BJ (cell line): ENCODE data around the gene NME3. TPM values are rescaled to one million over a fixed set of nuclear protein-coding genes. Genes with fewer than 3 reads are reported as not detected.

ENCODE experiments used
- CTCF ChIA-PET: fragments of 350-600 bp; formaldehyde crosslinking; extraction: SDS; loops from one replicate; lab custom pipeline; 2021; ENCODE audit warnings: antibody characterized with exemption, inconsistent platforms; lab: Yijun Ruan, JAX
- POLR2A ChIA-PET: fragments of 300-600 bp; sonication (Branson Sonifier 250); formaldehyde crosslinking; extraction: SDS; loops from one replicate; lab custom pipeline; 2021; ENCODE audit warnings: antibody characterized with exemption; lab: Charles Lee
- DNase-seq: peaks from one replicate; pipeline ENCODE4 v3.0.0-alpha.2; 2011; ENCODE audit warnings: low read depth
- H3K27me3 ChIP-seq: 2 replicates; pipeline ENCODE4 v1.6.0; 2011; ENCODE audit warnings: low read length; ENCODE audit not compliant: control insufficient read depth, insufficient read depth
- H3K36me3 ChIP-seq: 2 replicates; pipeline ENCODE4 v1.5.1; 2011; ENCODE audit warnings: low read length; ENCODE audit not compliant: control insufficient read depth, insufficient read depth
- H3K4me3 ChIP-seq: 2 replicates; pipeline ENCODE4 v1.5.1; 2011; ENCODE audit warnings: low read depth, mild to moderate bottlenecking, control low read depth, low read length
- CTCF ChIP-seq: IDR thresholded peaks from 2 replicates; pipeline ENCODE4 v1.5.1; 2011; ENCODE audit warnings: low read depth, mild to moderate bottlenecking, control low read depth, inconsistent platforms, low read length, moderate library complexity; ENCODE audit not compliant: insufficient read depth
- polyA plus RNA-seq: library from polyadenylated mRNA; depleted of rRNA; stranded (reverse); fragments of >200 nt; gene quantifications from 2 replicates; pipeline ENCODE4 v1.2.3, GENCODE V29; 2011

NME3 gene
- polyA plus RNA-seq, 1 experiment, result 34.3 TPM

GRCh38 chr16:1752853-1753252, 18.5 kb downstream of the NME3 start:
- ChIA-PET POLR2A (no interaction called here), CTCF (interaction anchor here (1.0 to 1.3 kb wide), 2 partner anchors 10 to 21 kb away, joined by 3 read pairs; no protein-coding TSS in a partner anchor)
- H3K4me3 ChIP-seq, result no peak overlapping the region
- H3K27me3 ChIP-seq, result no peaks in the 10 kb centered on the region
- TF ChIP-seq CTCF, result no peak
- no peak for DNase-seq
- peaks cover 32% of the 10 kb centered on the region for H3K36me3 ChIP-seq

GRCh38 chr16:1751946-1752345, 19.4 kb downstream of the NME3 start:
- TF ChIP-seq CTCF, result no peak
- Histone ChIP-seq H3K4me3 (no peak overlapping the region), H3K36me3 (peaks cover 34% of the 10 kb centered on the region), H3K27me3 (no peaks in the 10 kb centered on the region)
- ChIA-PET POLR2A (no interaction called here), CTCF (interaction anchor here (1.0 to 1.3 kb wide), 2 partner anchors 22 to 46 kb away, joined by 3 read pairs; partner anchors contain the start of gene MAPK8IP3)
- no peak for DNase-seq

GRCh38 chr16:1749152-1750117, 21.9 kb downstream of the NME3 start:
- CTCF ChIA-PET, result interaction anchor here (0.6 to 1.0 kb wide), 2 partner anchors 15 to 52 kb away, joined by 4 read pairs; no protein-coding TSS in a partner anchor
- DNase-seq, result no peak
- POLR2A ChIA-PET, result no interaction called here
- Histone ChIP-seq H3K4me3 (no peak overlapping the region), H3K27me3 (no peaks in the 10 kb centered on the region), H3K36me3 (peaks cover 32% of the 10 kb centered on the region)
- no peak for TF ChIP-seq CTCF

GRCh38 chr16:1747934-1748333, 23.4 kb downstream of the NME3 start:
- H3K36me3 ChIP-seq, result peaks cover 41% of the 10 kb centered on the region
- TF ChIP-seq CTCF, result no peak
- no peak overlapping the region for H3K4me3 ChIP-seq
- no peaks in the 10 kb centered on the region for H3K27me3 ChIP-seq
- no peak for DNase-seq
- ChIA-PET POLR2A (no interaction called here), CTCF (no interaction called here)

GRCh38 chr16:1746693-1747195, 24.6 kb downstream of the NME3 start:
- DNase-seq, result no peak
- peaks cover 37% of the 10 kb centered on the region for H3K36me3 ChIP-seq
- ChIA-PET POLR2A (no interaction called here), CTCF (interaction anchor here (1.5 kb wide), 1 partner anchor 12 kb away, joined by 3 read pairs; no protein-coding TSS in a partner anchor)
- no peaks in the 10 kb centered on the region for H3K27me3 ChIP-seq
- H3K4me3 ChIP-seq, result no peak overlapping the region
- TF ChIP-seq CTCF, result no peak
